ENCODE measurements around the gene ZBTB20. TPM values are rescaled to one million over a fixed set of nuclear protein-coding genes. Genes with fewer than 3 reads are reported as not detected.

Gene ZBTB20
- polyA plus RNA-seq, 3 donors = 1.3 to 3.2 (median 2.0) TPM

DNA sequence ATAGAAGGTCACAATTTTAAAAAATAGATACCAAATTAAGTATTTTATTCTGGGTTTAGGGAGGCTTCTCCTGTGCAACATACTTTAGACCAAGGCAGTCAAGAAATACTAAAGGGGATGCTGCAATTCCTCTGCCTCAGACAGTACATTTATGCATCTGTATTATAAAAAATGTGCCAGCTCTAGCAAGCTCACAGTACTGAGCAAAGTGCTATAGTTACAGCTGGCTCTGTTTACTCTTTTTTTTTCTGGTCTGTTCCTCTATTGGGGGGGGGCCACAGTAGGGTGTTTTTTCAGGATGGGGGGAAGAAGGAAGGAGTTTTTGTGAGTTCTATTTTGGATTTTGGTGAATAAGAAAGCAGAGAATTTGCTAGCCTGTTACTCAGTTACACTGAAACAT lies 668.3 kb downstream of the ZBTB20 start:
- Histone ChIP-seq H3K9ac (ENCODE audit: insufficient read depth, low read length, poor library complexity, severe bottlenecking) (no peak overlapping the region), H3K4me2 (replicated peaks; ENCODE audit: extremely low read depth, low read length, poor library complexity, severe bottlenecking) (no peak overlapping the region), H3K36me3 (replicated peaks in 1 of 2; ENCODE audit: control insufficient read depth in 1 of 2, insufficient read depth in 2 of 2, low read length in 2 of 2) (no peaks in the 10 kb centered on the region), H4K20me1 (ENCODE audit: insufficient read depth, low read length) (no peaks in the 10 kb centered on the region), H3K27ac (ENCODE audit: low read depth in 1 of 2, low read length in 2 of 2) (no peak overlapping the region), H3K79me2 (ENCODE audit: insufficient read depth, low read length) (no peaks in the 10 kb centered on the region), H3K9me3 (replicated peaks in 1 of 2; ENCODE audit: control insufficient read depth in 1 of 2, insufficient read depth in 1 of 2, low read length in 2 of 2) (no peaks in the 10 kb centered on the region), H3K4me1 (ENCODE audit: control insufficient read depth in 1 of 2, insufficient read depth in 2 of 2, low read length in 2 of 2) (no peaks in the 10 kb centered on the region), H3K27me3 (ENCODE audit: control insufficient read depth in 2 of 2, insufficient read depth in 2 of 2, low read length in 2 of 2) (no peaks in the 10 kb centered on the region), H2AFZ (ENCODE audit: insufficient read depth, low read depth, low read length, poor library complexity, severe bottlenecking) (no peak overlapping the region), H3K4me3 (replicated peaks in 1 of 3; ENCODE audit: low read depth in 2 of 3, low read length in 3 of 3) (no peak overlapping the region)
- Mint-ChIP-seq H3K9me3 (peaks cover 0 to 2% (median 0%) of the 10 kb centered on the region in 7 donors), H3K4me1 (peaks cover 8% of the 10 kb centered on the region), H3K27ac (no peak overlapping the region), H3K4me3 (no peak overlapping the region), H3K36me3 (no peaks in the 10 kb centered on the region), H3K27me3 (ENCODE audit: low read depth in 3 of 3) (no peaks in the 10 kb centered on the region)
- no peak for DNase-seq
- intact Hi-C loops (cut with micrococcal nuclease) = no loop called here
- TF ChIP-seq, protein P1, sequence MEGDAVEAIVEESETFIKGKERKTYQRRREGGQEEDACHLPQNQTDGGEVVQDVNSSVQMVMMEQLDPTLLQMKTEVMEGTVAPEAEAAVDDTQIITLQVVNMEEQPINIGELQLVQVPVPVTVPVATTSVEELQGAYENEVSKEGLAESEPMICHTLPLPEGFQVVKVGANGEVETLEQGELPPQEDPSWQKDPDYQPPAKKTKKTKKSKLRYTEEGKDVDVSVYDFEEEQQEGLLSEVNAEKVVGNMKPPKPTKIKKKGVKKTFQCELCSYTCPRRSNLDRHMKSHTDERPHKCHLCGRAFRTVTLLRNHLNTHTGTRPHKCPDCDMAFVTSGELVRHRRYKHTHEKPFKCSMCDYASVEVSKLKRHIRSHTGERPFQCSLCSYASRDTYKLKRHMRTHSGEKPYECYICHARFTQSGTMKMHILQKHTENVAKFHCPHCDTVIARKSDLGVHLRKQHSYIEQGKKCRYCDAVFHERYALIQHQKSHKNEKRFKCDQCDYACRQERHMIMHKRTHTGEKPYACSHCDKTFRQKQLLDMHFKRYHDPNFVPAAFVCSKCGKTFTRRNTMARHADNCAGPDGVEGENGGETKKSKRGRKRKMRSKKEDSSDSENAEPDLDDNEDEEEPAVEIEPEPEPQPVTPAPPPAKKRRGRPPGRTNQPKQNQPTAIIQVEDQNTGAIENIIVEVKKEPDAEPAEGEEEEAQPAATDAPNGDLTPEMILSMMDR (IDR thresholded peaks at IDR 0.05) = no peak

DNA sequence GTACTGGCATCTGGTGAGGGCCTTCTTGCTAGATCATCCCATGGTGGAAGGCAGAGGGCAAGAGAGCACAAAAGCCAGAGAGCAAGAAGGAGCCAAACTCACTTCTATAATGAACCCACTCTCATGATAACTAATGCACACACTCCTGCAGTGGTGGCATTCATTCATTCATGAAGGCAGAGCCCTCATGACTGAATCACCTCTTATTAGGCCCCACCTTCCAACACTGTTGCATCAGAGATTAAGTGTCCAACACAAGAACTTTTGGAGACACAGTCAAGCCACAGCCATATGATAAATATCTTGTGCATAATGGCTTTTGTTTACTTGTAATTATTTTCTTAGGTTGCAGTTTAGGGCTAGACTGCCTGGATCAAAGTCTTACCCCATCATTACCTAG lies 670.6 kb downstream of the ZBTB20 start:
- H3K4me3 Mint-ChIP-seq = no peak overlapping the region
- DNase-seq = no peak
- H3K4me2 ChIP-seq (replicated peaks; ENCODE audit: extremely low read depth, low read length, poor library complexity, severe bottlenecking) = no peak overlapping the region
- no peaks in the 10 kb centered on the region for H3K36me3 Mint-ChIP-seq
- no peak overlapping the region for H3K27ac Mint-ChIP-seq
- TF ChIP-seq, protein P1 (IDR thresholded peaks at IDR 0.05) = no peak
- H3K4me1 Mint-ChIP-seq = peaks cover 4% of the 10 kb centered on the region
- no peak overlapping the region for H2AFZ ChIP-seq (ENCODE audit: insufficient read depth, low read depth, low read length, poor library complexity, severe bottlenecking)
- H3K36me3 ChIP-seq (replicated peaks in 1 of 2; ENCODE audit: control insufficient read depth in 1 of 2, insufficient read depth in 2 of 2, low read length in 2 of 2) = no peaks in the 10 kb centered on the region
- intact Hi-C loops (cut with micrococcal nuclease) = no loop called here
- H3K4me3 ChIP-seq (replicated peaks in 1 of 3; ENCODE audit: low read depth in 2 of 3, low read length in 3 of 3) = no peak overlapping the region
- H3K27ac ChIP-seq (ENCODE audit: low read depth in 1 of 2, low read length in 2 of 2) = no peak overlapping the region
- no peaks in the 10 kb centered on the region for H4K20me1 ChIP-seq (ENCODE audit: insufficient read depth, low read length)
- no peak overlapping the region for H3K9ac ChIP-seq (ENCODE audit: insufficient read depth, low read length, poor library complexity, severe bottlenecking)
- no peaks in the 10 kb centered on the region for H3K27me3 ChIP-seq (ENCODE audit: control insufficient read depth in 2 of 2, insufficient read depth in 2 of 2, low read length in 2 of 2)
- no peaks in the 10 kb centered on the region for H3K27me3 Mint-ChIP-seq (ENCODE audit: low read depth in 3 of 3)
- H3K79me2 ChIP-seq (ENCODE audit: insufficient read depth, low read length) = no peaks in the 10 kb centered on the region
- H3K9me3 ChIP-seq (replicated peaks in 1 of 2; ENCODE audit: control insufficient read depth in 1 of 2, insufficient read depth in 1 of 2, low read length in 2 of 2) = no peaks in the 10 kb centered on the region
- H3K9me3 Mint-ChIP-seq = peaks cover 0 to 2% (median 0%) of the 10 kb centered on the region in 7 donors
- no peaks in the 10 kb centered on the region for H3K4me1 ChIP-seq (ENCODE audit: control insufficient read depth in 1 of 2, insufficient read depth in 2 of 2, low read length in 2 of 2)

All from CD14-positive monocyte (primary cell).